ENCODE results near the gene ATG5. TPM values are rescaled to one million over a fixed set of nuclear protein-coding genes. Genes with fewer than 3 reads are reported as not detected.

The ATG5 gene
- total RNA-seq, 2 donors from 2014 or later = 28.4 to 30.1 TPM

DNA sequence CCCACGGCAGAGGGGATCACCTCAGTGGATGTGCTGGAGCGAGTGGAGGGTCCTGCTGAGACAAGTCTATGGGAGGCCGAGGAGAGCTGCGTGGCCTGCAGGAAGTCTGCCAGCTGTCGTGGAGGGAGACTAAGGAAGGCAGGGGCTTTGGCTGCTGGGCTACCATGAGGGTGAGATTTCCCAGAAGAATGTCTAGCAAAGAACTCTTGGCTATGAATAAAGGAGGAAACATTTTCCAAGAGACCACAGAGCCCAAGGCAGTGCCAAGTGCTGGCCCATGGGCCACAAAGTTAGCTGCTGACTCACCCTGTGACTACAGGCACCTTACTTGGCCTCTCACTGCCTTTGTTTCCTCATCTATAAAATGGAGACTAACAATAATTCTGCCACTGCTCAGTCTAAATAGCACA, 166.0 kb downstream of the ATG5 start:
- Histone ChIP-seq H3K4me1 (ENCODE audit: control insufficient read depth in 1 of 2, low read depth in 2 of 2) (peaks cover 0 to 4% of the 10 kb centered on the region in 2 donors), H3K4me3 (no peak overlapping the region), H3K27ac (no peak overlapping the region), H3K36me3 (no peaks in the 10 kb centered on the region), H3K27me3 (replicated peaks; ENCODE audit: insufficient read depth) (no peaks in the 10 kb centered on the region), H3K9me3 (no peaks in the 10 kb centered on the region)
- TF ChIP-seq, protein P1, sequence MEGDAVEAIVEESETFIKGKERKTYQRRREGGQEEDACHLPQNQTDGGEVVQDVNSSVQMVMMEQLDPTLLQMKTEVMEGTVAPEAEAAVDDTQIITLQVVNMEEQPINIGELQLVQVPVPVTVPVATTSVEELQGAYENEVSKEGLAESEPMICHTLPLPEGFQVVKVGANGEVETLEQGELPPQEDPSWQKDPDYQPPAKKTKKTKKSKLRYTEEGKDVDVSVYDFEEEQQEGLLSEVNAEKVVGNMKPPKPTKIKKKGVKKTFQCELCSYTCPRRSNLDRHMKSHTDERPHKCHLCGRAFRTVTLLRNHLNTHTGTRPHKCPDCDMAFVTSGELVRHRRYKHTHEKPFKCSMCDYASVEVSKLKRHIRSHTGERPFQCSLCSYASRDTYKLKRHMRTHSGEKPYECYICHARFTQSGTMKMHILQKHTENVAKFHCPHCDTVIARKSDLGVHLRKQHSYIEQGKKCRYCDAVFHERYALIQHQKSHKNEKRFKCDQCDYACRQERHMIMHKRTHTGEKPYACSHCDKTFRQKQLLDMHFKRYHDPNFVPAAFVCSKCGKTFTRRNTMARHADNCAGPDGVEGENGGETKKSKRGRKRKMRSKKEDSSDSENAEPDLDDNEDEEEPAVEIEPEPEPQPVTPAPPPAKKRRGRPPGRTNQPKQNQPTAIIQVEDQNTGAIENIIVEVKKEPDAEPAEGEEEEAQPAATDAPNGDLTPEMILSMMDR (IDR thresholded peaks at IDR 0.05) = no peak
- ATAC-seq (ENCODE audit: insufficient number of reproducible peaks, low FRiP score, low read depth) = no peak
- DNase-seq (ENCODE audit: low spot score) = no peak

- H3K4me1 ChIP-seq (ENCODE audit: control insufficient read depth in 1 of 2, low read depth in 2 of 2) = peaks cover 0 to 4% of the 10 kb centered on the region in 2 donors
- DNase-seq (ENCODE audit: low spot score) = no peak
- H3K4me3 ChIP-seq = no peak overlapping the region
- H3K36me3 ChIP-seq = no peaks in the 10 kb centered on the region
- no peaks in the 10 kb centered on the region for H3K9me3 ChIP-seq
- TF ChIP-seq, protein P1 (IDR thresholded peaks at IDR 0.05) = no peak
- ATAC-seq (ENCODE audit: insufficient number of reproducible peaks, low FRiP score, low read depth) = no peak
- H3K27me3 ChIP-seq (replicated peaks; ENCODE audit: insufficient read depth) = no peaks in the 10 kb centered on the region
- H3K27ac ChIP-seq = no peak overlapping the region
Observed at GRCh38 chr6:106158816-106159215, 166.7 kb downstream of the ATG5 start.

DNA sequence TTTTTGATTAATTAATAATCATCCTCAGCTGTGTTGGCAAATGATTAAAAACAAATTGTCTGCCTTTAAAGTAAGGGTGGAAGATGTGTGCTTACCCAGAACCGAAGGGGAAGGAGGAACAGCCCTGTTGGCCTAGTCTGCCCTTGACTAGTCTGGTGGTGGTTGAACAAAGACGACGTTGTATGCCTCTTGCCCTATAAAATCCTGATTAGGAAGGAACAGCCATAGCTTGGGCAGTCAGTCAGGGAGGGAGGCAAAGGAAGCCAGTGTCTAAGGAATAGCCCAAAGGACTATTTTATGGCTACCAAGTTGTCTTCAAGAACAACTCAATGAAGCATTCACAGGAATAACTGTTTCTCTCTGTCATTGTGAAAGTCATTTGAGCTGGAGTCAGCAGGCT, 168.7 kb downstream of the ATG5 start:
- DNase-seq (ENCODE audit: low spot score) (no peak), ATAC-seq (ENCODE audit: insufficient number of reproducible peaks, low FRiP score, low read depth) (no peak)
- Histone ChIP-seq H3K27ac (no peak overlapping the region), H3K4me3 (no peak overlapping the region), H3K9me3 (no peaks in the 10 kb centered on the region), H3K4me1 (ENCODE audit: control insufficient read depth in 1 of 2, low read depth in 2 of 2) (no peaks in the 10 kb centered on the region), H3K27me3 (replicated peaks; ENCODE audit: insufficient read depth) (no peaks in the 10 kb centered on the region), H3K36me3 (no peaks in the 10 kb centered on the region)
- TF ChIP-seq, protein P1 (IDR thresholded peaks at IDR 0.05) = no peak

DNA sequence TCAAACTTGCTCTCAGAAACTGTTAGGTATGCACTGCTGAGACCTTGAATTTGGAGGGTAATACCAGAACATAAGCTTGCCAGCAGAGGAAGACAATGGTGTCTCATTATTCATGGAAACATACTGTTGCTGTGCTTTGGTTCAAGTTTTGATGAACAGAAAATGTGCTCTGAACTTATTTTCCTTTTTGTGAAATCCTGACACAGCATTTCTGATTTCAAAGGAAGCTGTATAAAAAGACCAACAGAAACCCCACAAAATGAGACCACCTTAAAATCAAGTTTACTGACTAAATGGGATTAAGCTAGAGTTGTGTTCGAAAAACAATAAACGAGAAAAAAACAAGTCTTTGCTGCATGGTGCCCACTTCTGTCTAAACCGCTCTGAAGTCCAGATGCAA, 169.1 kb downstream of the ATG5 start:
- H3K36me3 ChIP-seq = no peaks in the 10 kb centered on the region
- ATAC-seq (ENCODE audit: insufficient number of reproducible peaks, low FRiP score, low read depth) = no peak
- H3K9me3 ChIP-seq = no peaks in the 10 kb centered on the region
- no peak for DNase-seq (ENCODE audit: low spot score)
- no peak overlapping the region for H3K27ac ChIP-seq
- H3K4me1 ChIP-seq (ENCODE audit: control insufficient read depth in 1 of 2, low read depth in 2 of 2) = no peaks in the 10 kb centered on the region
- H3K4me3 ChIP-seq = no peak overlapping the region
- no peaks in the 10 kb centered on the region for H3K27me3 ChIP-seq (replicated peaks; ENCODE audit: insufficient read depth)
- TF ChIP-seq, protein P1 (IDR thresholded peaks at IDR 0.05) = no peak

- Histone ChIP-seq H3K9me3 (no peaks in the 10 kb centered on the region), H3K4me3 (no peak overlapping the region), H3K27ac (no peak overlapping the region), H3K27me3 (replicated peaks; ENCODE audit: insufficient read depth) (no peaks in the 10 kb centered on the region), H3K36me3 (no peaks in the 10 kb centered on the region), H3K4me1 (ENCODE audit: control insufficient read depth in 1 of 2, low read depth in 2 of 2) (no peaks in the 10 kb centered on the region)
- DNase-seq (ENCODE audit: low spot score) (no peak), ATAC-seq (ENCODE audit: insufficient number of reproducible peaks, low FRiP score, low read depth) (no peak)
- TF ChIP-seq, protein P1 (IDR thresholded peaks at IDR 0.05) = no peak
Observed at GRCh38 chr6:106155219-106155830, 170.2 kb downstream of the ATG5 start.
